Nephron progenitor cell (in vitro differentiated cells): ENCODE measurements around the gene GUK1.

ENCODE experiments used
- DNase-seq: peaks from one replicate; pipeline ENCODE4 v3.0.0; 2021
- H3K27ac Mint-ChIP-seq: 2 replicates; pipeline ENCODE4 v1.8.0; 2021; ENCODE audit warnings: mild to moderate bottlenecking, moderate library complexity, mixed read lengths
- H3K27me3 Mint-ChIP-seq: 2 replicates; pipeline ENCODE4 v1.8.0; 2021; ENCODE audit warnings: mild to moderate bottlenecking, low read depth, mixed read lengths; ENCODE audit not compliant: poor library complexity
- H3K36me3 Mint-ChIP-seq: 2 replicates; pipeline ENCODE4 v1.8.0; 2021; ENCODE audit warnings: low read depth, mixed read lengths
- H3K4me1 Mint-ChIP-seq: 2 replicates; pipeline ENCODE4 v1.8.0; 2021; ENCODE audit warnings: mixed read lengths
- H3K4me3 Mint-ChIP-seq: 2 replicates; pipeline ENCODE4 v1.8.0; 2021; ENCODE audit warnings: mild to moderate bottlenecking, moderate library complexity, mixed read lengths
- H3K9me3 Mint-ChIP-seq: 2 replicates; pipeline ENCODE4 v1.8.0; 2021; ENCODE audit warnings: mild to moderate bottlenecking, moderate library complexity, mixed read lengths
- TF ChIP-seq, protein P1 (sequence below): fragments of 200-600 bp; sonication (generic); IDR thresholded peaks from 2 replicates; pipeline ENCODE4 v1.5.0; 2021; ENCODE audit warnings: antibody characterized with exemption

Gene GUK1

DNA sequence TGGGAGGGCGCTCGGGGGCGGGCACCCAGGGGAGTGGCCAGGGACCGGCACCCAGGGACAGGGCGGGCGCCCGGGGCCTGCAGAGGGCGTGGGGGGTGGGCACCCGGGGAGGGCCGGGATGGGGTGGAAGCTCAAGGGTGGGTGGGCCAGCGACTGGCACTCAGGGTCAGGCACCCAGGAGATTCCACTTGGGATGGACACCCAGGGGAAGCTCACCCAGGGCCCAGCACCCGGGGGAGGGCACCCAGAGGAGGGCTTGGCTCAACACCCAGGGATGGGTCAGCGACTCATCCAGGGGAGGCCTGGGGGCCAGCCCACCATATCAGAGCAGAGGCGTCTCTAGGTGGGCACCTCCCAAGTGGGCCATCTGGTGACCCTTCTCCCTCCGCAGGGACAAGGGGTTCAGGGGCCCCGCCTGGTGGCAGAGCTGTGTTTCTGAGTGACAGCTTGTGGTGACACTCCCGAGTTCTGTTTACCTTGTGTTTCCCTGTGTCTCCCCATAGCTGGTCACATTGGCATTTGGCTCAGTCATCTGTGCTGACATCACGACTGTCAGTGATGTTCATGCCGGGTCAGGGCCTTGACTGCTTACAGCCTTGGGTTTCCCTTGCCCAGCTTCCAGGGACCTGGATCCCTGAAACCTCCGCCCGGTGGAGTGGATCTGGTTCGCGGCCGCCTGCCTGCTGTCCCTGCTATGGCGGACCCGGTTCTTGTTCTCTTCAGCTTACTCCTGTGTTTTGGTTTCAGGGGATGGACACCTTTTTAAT is 26.3 kb downstream of the GUK1 start:
- peak; percentile 56 for DNase-seq
- Mint-ChIP-seq H3K4me1 (peaks cover 39% of the 10 kb centered on the region), H3K36me3 (no peaks in the 10 kb centered on the region), H3K27ac (peak overlapping the region; percentile 48), H3K27me3 (no peaks in the 10 kb centered on the region), H3K9me3 (no peaks in the 10 kb centered on the region), H3K4me3 (peak overlapping the region; percentile 78)
- TF ChIP-seq, protein P1, sequence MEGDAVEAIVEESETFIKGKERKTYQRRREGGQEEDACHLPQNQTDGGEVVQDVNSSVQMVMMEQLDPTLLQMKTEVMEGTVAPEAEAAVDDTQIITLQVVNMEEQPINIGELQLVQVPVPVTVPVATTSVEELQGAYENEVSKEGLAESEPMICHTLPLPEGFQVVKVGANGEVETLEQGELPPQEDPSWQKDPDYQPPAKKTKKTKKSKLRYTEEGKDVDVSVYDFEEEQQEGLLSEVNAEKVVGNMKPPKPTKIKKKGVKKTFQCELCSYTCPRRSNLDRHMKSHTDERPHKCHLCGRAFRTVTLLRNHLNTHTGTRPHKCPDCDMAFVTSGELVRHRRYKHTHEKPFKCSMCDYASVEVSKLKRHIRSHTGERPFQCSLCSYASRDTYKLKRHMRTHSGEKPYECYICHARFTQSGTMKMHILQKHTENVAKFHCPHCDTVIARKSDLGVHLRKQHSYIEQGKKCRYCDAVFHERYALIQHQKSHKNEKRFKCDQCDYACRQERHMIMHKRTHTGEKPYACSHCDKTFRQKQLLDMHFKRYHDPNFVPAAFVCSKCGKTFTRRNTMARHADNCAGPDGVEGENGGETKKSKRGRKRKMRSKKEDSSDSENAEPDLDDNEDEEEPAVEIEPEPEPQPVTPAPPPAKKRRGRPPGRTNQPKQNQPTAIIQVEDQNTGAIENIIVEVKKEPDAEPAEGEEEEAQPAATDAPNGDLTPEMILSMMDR, result no peak

DNA sequence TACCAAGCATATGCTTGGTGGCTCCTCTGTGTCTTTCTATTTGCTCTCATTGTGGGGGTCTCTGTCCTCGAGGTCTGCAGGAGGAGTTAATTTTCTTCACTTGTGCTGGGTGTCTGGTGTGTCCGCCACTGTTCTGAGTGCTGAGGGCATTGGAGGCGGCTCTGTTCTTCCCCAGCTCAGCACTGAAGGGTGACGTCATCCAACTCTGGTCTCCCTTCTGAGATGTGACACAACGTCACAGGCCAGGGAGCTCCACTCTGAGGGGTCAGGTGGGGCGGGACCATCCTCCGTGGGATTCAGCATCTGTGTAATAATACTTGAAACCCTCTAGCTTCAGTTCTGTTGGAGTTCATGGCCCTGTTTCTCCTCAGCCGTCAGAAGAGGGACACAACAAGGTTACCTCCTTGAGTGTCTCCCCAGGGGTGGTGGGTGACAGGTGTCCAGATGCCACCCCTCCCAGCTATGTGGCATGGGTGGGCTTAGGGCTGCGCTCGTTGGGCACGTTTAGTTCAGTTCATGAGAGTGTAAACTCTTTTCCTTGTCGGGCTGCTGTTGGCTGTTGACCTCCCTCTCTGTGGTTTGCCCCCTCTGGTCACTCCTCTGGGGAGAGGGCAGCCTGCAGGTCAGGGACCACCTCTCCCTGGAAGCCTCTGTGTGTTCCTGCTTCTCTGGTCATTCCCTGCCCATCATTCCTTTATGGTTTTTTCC is 28.6 kb downstream of the GUK1 start:
- peaks cover 27% of the 10 kb centered on the region for H3K4me1 Mint-ChIP-seq
- DNase-seq, result no peak
- H3K36me3 Mint-ChIP-seq, result no peaks in the 10 kb centered on the region
- TF ChIP-seq, protein P1, result no peak
- H3K4me3 Mint-ChIP-seq, result no peak overlapping the region
- H3K9me3 Mint-ChIP-seq, result no peaks in the 10 kb centered on the region
- H3K27me3 Mint-ChIP-seq, result no peaks in the 10 kb centered on the region
- no peak overlapping the region for H3K27ac Mint-ChIP-seq

DNA sequence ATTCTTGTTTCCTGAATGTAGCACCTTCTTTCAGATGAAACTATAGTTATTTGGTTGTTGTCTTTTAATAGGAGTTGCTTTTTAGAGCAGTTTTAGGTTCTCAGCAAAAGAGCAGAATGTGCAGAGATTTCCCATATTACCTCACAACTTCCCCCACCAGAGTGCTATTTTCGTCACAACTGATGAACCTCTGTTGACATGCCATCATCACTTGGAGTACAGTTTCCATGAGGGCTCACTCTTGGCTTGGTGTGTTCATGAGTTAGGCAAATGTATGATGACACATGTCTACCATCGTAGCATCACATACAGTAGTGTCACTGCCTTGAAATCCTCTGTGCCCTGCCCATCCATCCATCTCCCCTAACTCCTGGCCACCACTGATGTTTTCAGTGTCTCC is 29.3 kb downstream of the GUK1 start:
- Mint-ChIP-seq H3K4me3 (no peak overlapping the region), H3K27me3 (no peaks in the 10 kb centered on the region), H3K4me1 (peaks cover 21% of the 10 kb centered on the region), H3K36me3 (no peaks in the 10 kb centered on the region), H3K27ac (no peak overlapping the region), H3K9me3 (no peaks in the 10 kb centered on the region)
- TF ChIP-seq, protein P1, result no peak
- no peak for DNase-seq

DNA sequence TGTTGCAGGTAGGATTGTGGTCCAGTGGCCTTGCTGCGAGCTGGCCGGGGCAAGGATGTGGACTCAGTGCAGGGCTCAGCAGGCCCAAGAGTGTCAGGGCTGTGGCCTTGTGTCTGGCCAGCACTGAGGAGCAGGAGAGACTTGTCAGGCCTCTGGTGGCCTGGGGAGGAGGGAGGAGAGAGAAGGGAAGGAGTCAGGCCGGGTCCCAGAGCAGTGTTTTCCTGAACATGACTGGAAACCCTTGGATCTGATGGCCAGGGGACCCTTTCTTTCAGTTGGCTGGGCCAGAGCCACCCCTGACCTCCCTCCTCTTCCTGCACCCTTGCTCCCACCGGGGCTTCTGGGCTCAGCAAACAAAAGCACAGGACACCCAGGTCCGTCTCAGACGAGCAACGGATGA is 30.6 kb downstream of the GUK1 start:
- no peaks in the 10 kb centered on the region for H3K36me3 Mint-ChIP-seq

DNA sequence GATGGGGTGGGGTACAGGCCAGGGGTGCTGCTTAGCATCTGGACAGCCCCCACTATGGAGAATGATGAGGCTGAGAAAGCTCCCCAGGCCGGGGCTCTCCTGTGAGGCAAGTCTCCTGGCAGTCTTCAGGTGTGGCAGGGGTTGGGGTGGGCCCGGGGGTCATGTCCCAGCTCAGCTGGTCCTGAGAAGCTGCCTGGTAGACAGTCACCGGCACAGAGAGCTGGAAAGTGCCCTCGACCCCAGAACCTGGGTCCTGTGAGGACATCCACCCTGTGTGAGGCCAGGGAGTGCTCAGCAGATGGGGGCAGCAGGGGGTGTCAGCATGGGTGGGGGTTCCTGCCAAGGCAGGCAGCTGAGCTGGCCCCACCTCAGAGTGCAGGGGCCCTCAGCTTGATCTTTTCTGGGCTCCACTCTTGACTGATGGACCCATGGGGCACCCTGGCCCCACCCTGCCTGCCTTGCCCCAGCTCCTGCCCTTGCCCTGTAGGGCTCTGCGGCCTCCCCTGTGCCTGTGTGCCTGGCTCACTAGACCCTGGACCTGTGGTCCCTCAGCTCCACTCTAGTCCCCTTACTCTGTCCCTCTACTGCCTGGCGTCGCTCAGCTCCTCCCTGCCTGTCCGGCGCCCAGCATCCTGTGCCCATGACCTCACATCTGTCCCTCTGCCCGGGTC is 31.3 kb downstream of the GUK1 start:
- DNase-seq, result no peak
- Mint-ChIP-seq H3K4me3 (no peak overlapping the region), H3K9me3 (no peaks in the 10 kb centered on the region), H3K36me3 (no peaks in the 10 kb centered on the region), H3K4me1 (peaks cover 12% of the 10 kb centered on the region), H3K27ac (peak overlapping the region; percentile 32), H3K27me3 (no peaks in the 10 kb centered on the region)
- TF ChIP-seq, protein P1, result no peak

More for the DNA sequence above, 30.6 kb downstream of the GUK1 start:
- Mint-ChIP-seq H3K27ac (peak overlapping the region; percentile 88), H3K4me1 (peaks cover 12% of the 10 kb centered on the region), H3K9me3 (no peaks in the 10 kb centered on the region), H3K4me3 (no peak overlapping the region), H3K27me3 (no peaks in the 10 kb centered on the region)
- TF ChIP-seq, protein P1, result no peak
- DNase-seq, result no peak
